Peyer's patch (tissue), 4 donors: ENCODE measurements around the gene RBM33.

Experiments
- POLR2A ChIP-seq, 2 donors: fragments of 450-650 bp; IDR thresholded peaks; one replicate each; pipeline ENCODE4 v1.5.1; 2017; ENCODE audit warnings: antibody characterized with exemption in 2 of 2, mild to moderate bottlenecking in 2 of 2, moderate library complexity in 2 of 2
- TF ChIP-seq, protein P1 (sequence below), 6 experiments: fragments of 450-650 bp in 4 of 6; fragments of 200-600 bp in 2 of 6; sonication (generic) in 1 of 6; IDR thresholded peaks; one replicate each; pipeline ENCODE4 v1.5.1; 2017 to 2019; ENCODE audit warnings: antibody characterized with exemption in 6 of 6, mild to moderate bottlenecking in 3 of 6, moderate library complexity in 1 of 6

DNA sequence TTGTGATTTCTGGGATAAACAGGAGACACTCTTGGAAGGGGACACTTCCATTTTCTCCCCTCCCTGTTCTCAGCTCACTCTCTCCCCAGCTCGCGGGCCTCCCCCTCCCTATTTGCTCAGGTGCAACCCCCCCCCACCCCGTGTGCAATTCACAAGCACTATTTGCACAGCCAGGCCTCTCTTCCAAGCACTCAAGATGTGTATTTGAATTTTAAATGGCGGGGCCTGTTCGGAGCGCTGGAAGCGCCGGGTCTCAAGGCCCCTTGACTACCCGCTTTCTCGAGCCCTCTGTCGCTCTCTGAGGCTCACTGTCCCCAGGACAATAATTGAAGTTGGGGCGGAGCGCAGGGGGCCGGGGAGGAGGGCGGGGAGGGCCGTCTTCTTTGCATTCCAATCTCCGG lies 160.0 kb downstream of the RBM33 start:
- TF ChIP-seq, protein P1, sequence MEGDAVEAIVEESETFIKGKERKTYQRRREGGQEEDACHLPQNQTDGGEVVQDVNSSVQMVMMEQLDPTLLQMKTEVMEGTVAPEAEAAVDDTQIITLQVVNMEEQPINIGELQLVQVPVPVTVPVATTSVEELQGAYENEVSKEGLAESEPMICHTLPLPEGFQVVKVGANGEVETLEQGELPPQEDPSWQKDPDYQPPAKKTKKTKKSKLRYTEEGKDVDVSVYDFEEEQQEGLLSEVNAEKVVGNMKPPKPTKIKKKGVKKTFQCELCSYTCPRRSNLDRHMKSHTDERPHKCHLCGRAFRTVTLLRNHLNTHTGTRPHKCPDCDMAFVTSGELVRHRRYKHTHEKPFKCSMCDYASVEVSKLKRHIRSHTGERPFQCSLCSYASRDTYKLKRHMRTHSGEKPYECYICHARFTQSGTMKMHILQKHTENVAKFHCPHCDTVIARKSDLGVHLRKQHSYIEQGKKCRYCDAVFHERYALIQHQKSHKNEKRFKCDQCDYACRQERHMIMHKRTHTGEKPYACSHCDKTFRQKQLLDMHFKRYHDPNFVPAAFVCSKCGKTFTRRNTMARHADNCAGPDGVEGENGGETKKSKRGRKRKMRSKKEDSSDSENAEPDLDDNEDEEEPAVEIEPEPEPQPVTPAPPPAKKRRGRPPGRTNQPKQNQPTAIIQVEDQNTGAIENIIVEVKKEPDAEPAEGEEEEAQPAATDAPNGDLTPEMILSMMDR (IDR thresholded peaks at IDR 0.05): no peak
- no peak for TF ChIP-seq POLR2A (IDR thresholded peaks at IDR 0.05)
